GM19328 (cell line): Measurements from ENCODE around the gene INCENP.
A peak's percentile ranks its signal among the peaks of the same experiment; 100 is the strongest.
"Not testable (repeated sequence)": the region's sequence is repeated elsewhere in the genome, so short reads cannot be mapped to it uniquely, and the experiment has no call there.

ENCODE experiments used
- ATAC-seq: cut with Tn5 transposase; IDR thresholded peaks from one replicate; pipeline ENCODE4 v1.9.1; 2021; ENCODE audit warnings: mild to moderate bottlenecking, moderate library complexity; ENCODE audit not compliant: unreplicated experiment

Gene INCENP

DNA sequence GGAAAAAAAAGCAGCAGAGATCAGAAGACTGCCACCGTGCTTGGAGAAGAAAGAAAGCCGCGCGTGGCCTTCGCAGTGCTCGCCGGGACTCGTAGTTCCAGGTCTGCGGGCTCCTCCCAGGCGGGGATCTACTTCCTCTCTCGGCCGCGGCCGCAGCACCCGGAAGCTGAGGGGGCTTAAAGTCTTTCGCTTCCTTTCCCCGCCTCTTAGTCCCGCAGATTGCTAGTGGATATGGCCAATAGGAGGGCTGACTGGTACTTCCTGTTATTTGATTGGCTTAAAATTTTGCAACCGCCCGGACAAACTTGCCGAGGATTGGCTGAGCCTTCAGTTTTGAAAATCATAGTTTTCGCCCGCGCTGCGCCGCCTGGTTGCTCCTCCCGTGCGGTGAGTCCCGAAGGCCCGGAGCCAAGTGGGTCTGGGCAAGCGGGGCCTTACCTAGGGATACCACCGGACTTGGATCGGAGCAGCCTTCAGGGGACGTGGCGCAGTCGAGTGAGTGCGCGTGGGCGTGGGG is at the start of gene INCENP:
INCENP (plus strand) TSS at position 343 of the 517 bp plus-strand sequence. CDS start 4,151 bp downstream, outside the sequence.
- ATAC-seq: peak; percentile 92

DNA sequence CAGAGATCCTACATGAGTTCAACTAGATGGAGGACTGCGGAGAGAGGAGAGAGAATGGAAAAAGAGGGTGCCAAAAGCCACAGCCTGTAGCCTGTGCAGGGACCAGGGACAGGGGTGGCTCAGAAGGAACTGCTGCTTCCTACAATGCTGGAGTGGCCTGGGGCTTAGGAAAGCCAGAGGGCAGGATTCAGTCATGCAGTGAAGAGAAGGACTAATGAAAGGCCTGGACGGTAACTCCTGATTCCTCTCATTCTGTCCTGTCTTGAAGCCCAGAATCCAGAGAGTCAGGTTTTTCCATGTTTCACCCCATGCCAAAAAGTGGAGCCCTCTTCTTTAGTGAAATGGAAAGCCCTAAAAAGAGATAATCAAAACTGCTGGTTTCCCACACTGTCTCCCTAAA is 48.4 kb upstream of the INCENP start:
- ATAC-seq: no peak

DNA sequence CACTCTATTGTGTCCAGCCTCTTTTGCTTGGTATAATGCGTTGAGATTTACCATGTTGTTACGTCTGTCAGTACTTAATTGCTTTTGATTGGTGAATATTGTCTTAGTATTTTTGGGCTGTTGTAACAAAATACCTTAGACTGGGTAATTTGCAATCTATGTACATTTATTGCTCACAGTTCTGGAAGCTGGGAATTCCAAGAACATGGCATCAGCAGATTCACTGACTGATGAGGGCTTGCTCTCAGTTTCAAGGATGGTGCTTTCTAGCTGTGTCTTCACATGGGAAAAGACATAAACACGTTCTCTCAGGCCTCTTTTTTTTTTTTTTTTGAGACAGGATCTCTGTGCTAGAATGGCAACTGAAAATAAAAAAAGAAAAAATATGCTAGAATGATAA is 46.7 kb upstream of the INCENP start:
- no peak for ATAC-seq

DNA sequence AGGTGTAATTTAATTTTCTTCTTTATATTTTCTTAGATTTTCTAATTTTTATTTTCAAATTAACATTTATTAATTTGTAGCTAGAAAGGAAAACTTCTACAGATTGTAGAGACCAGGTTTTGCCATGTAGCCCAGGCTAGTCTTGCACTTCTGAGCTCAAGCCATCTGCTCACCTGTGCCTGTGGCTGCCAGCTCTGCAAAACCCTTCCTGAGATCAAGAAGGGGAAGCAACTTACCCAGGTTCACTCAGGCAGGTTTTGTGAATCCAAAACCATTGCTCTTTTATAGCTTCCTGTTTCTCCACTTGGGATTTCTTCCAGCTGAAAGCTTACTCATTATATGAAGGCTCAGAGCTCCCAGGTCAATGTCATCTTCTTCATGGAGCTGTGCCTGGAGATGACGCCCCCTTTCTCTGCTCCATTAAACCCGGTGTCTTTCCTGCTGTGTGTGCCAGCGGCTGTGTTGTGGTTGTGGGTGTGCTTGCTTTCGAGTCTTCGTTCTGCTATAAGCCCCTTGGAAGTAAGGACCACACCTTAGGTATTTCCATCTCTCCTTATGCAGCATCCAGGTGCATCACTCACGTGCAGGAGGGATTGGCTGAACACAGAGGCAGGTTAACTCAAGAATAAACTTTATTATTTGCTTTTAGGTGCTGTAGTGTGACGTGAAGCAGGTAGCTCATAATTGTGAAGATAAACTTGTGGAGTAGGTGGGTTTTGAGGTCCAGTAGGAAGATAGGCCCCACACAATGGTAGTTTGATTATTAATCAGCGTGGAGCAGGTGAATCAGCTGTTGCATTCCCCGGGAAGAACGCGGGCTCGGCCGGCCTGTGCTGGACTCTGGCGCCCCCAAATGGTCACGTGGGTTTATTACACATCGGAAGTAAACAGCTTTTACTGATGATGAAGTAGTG is 42.2 kb upstream of the INCENP start:
- no peak for ATAC-seq

DNA sequence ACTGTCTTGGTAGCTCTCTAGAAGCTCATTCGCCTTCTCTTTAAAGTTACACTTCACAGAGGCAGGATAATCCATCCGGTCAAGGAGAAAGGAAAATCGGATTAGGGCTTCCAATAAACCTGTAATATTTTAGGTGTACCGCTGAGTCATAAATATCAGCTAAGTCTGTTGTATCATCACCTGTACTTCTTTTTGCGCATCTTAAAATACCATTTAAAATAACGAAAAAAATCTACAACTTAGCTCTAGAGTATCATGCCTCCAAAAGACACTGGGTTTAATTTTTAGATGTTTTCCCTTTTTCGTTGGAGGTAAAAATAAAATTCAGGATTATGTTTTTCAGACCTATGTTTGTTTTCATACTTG is 41.5 kb upstream of the INCENP start:
- ATAC-seq: no peak

DNA sequence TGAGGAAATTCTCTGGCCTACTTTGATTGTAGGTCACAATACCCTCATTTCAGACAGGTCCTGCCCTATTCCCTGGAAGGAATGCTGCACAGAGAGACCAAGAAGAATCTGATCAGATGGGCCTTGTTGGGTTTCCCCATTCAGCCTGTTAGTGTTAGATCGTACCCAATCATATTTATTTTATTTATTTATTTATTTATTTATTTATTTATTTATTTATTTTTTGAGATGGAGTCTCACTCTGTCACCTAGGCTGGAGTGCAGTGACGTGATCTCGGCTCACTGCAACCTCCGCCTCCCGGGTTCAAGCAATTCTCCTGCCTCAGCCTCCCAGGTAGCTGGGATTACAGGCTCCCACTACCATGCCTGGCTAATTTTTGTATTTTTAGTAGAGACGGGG is 39.0 kb upstream of the INCENP start:
- not testable (repeated sequence) for ATAC-seq

DNA sequence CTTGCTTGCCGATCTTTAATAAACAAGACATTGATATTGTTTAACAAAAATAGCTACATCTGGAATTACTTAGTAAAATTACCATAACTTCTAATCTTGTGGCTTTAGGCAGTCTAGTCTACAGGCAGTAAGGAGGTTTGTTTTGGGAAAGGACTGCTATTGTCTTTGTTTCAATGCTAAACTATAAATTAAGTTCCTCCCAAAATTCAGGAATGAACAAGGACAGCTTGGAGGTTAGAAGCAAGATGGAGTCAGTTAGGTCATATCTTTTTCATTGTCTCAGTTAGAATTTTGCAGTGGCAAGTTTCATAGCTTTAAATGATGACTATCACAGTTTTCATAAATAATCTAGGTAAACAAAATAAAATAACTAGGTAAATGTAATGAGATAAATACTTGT is 36.1 kb upstream of the INCENP start:
- ATAC-seq: no peak

DNA sequence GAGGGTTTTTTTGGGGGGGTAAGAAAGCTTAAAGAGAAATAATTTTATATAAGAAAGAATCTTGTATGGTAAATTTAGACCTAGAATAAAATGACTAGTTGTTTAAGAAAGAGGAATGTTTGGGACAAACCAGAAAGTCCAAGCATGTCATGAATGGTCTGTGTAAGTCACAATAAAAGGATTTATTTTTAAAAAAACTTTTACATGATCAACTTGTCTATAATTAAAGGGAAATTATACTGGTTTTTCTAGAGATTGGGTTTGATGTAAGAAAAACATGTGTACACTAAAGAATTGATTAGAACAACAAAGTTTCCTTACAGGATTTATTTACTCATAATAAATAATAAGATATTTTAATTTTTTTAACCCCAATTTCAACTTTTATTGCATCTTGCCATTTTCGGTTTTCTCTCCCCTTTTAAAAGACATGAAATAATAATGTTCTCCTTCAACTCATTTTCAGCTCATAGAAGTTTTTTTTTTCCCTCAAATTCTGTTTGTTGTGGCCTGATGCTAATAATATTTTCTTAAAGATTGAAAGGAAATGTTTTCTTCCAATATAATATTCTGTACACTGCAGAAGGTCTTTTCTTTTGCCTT is 35.4 kb upstream of the INCENP start:
- no peak for ATAC-seq

DNA sequence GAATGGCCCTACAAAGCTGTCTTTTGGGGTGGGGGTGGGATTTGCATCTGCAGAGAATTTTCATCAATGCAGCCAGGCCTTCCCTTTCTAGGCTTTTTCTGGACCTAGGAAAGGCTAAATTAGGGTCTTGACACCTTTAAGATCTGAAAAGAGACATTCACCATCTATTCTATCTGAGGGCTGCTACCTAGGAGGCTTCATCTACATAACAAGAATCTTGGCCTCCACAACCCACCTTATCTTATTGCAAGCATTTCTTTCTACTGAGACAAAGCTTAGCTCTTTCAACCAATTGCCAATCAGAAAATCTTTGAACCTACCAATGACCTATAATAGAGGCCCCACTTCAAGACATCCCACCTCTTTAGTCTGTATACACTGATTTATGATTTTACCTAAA is 20.7 kb upstream of the INCENP start:
- ATAC-seq: no peak

DNA sequence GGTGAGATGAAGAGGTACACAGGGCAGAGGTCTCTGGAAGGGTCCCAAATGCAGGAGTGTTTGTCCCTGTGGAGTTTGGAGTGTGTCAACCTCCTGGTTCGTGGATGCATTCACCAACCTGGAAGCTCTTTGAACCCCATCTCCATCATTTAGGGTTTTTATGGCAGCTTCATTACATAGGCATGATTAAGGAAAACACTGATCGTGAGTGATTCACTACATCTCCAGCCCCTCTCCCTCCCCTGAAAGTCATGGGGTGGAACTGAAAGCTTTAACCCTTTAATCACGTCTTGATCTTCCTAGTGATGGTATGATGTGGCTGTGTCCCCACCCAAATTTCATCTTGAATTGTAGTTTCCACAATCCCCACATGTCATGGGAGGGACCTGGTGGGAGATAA is 19.8 kb upstream of the INCENP start:
- ATAC-seq: no peak

DNA sequence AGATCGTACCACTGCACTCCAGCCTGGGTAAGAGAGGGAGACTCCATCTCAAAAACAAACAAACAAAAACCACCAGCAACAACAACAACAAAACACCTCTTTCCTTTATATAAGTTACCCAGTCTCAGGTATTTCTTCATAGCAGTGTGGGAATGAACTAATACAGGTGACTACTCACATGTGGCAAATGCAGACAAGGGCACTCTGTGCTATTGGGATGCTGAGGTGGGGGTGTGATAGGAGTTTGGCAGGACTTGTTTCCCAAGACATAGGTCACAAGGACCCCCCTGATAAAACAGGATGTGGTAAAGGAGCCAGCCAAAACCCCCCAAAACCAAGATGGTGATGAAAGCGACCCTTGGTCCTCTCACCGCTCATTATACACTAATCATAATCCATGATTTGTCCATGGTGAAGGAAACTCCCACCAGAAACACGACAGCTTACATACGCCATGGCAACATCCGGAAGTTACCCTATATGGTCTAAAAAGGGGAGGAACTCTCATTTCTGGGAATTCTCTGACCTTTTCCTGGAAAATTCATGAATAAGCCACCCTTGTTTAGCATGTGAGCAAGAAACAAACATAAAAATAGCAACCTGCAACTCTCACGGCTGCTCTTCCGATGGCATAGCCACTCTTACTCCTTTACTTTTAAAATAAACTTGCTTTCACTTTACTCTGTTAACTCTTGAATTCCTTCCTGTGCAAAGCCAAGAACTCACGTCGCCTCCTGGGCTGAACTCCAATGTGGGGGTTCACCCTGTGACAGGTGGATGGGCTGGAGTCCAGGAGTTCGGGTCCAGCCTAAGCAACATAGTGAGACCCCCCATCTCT is 18.8 kb upstream of the INCENP start:
- ATAC-seq: no peak

DNA sequence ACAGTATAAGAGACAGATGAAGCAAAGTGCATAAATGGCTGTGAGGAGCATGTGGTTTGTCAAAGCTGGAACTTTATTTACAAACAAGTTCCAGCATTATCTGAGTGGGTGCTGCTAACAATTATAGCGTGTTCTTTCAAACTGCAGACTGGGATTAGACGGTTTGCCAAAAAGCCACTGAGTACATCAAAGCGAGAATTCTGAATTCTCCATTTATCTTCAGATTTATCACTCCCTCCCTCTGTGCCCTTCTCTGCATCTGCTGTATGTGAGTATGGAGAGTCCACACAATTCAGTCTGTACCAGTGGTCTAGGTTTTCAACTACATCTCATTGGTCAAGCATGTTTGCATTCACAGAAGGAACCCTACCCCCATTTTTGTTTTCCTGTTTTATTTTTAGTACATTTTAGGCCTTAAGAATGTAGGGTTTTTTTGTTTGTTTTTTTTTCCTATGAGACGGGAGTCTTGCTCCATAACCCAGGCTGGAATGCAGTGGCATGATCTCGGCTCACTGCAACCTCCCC is 18.1 kb upstream of the INCENP start:
- no peak for ATAC-seq

DNA sequence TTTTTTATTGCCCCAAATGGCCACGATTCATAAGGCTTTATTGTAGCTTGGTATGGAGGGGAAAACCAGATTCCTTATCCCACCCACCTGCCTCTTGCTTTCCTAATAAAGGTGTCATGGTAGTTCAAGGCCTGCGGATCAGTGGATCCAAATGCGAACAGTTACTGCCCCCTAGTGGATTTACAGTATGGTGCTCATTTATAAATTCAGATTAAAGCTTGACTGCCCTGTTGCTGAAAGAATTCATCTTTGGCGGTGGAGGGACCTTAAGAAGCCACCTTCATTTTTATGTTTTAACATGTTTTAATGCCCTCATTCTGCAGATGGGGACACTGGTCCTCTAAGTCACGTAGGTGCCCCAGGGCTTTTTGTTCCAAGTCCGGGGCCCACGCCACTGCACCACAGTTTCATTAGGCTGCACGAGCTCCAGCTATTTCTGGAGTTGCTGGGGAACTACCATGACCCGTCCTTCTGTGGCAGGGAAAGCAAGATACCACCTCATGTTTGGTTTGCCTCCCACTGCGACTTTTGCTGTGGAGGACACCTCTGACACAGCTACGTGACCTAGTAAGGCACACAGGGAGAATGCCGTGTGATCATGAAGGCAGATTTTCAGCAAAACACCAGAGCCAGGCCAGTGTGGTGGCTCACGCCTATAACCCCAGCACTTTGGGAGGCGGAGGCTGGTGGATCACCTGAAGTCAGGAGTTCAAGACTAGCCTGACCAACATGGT is 15.6 kb upstream of the INCENP start:
- no peak for ATAC-seq

DNA sequence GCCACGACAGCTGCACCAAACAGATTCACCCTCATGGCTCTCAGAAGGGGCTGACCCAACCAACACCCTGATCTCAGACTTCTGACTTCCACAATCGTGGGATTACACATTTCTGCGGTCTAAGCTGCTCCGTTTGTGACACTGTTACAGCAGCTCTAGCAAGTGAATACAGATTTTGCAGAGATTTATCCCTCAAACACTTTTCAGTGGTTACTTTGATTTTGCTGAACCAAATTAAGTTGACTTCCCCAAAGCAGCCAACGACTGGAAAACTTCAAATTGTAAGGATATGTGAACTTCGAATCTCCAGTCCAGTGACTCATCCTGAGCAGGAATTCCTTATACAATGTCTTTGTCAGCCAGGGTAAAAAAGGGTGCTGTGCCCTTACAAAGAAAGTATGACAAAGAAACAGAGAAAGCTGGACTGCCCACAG is 14.8 kb upstream of the INCENP start:
- ATAC-seq: no peak

DNA sequence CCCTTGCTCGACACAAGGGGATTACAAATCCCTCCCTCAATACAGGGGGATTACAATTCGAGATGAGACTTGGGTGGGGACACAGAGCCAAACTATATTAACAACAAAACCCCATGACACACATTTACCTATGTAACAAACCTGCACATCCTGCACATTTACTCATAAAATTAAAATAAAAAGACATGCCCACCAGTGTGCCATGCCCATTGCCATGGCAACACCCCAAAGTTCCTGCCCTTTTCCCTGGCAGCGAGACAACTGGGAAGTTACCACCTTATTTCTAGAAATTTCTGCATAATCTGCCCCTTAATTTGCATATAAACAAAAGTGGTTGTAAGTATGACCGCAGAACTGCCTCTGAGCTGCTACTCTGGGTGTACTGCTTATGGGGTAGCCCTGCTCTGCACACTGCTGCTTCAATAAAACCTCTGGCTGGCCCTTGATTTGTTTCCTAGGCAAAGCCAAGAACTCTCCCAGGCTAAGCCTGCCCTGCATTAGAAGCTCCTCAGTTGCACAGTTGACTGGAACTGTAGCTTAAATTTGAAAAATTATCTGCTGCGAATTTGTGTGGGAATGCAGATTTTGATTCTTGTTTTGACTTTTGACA is 8.6 kb upstream of the INCENP start:
- ATAC-seq: no peak

DNA sequence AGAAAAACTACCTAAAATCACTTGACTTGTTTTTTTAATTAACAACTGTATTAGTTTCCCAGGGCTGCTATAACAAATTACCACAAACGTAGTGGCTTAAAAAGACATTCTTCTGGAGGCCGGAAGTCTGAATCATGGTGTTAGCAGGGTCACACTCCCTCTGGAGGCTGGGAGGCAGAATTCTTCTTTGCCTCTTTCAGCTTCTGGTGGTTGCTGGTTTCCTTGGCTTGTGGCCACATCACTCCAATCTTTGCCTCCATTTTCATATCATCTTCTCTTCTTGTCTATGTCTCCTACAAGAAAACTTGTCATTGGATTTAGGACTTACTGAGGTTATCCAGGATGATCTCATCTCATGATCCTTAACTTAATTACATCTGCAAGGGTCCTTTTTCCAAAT is 7.4 kb upstream of the INCENP start:
- no peak for ATAC-seq

DNA sequence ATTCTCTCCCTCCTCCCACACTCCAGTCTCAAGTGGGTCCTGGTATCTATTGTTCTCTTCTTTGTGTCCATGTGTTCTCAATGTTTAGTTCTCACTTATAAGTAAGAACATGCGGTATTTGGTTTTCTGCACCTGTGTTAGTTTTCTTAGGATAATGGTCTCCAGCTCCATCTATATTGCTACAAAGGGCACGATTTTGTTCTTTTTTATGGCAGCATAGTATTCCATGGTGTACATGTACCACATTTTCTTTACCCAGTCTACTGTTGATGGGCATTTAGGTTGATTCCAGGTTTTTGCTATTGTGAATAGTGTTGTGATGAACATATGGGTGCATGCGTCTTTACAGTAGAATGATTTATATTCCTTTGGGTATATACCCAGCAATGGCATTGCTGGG is 4.2 kb upstream of the INCENP start:
- no peak for ATAC-seq

DNA sequence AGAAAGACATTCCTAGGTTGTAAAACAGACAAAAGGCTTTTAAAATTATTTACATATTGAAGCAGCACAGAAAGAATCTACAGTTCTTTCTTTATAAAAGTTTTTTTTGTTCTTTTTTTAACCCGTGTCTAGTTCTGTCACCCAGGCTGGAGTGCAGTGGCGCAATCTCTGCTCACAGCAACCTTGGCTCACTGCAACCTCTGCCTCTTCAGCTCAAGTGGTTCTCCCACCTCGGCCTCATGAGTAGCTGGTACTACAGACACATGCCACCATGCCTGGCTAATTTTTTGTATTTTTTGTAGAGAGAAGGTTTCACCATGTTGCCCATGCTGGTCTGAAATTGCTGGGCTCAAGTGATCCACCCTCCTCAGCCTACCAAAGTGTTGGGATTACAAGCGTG is 3.8 kb upstream of the INCENP start:
- no peak for ATAC-seq

DNA sequence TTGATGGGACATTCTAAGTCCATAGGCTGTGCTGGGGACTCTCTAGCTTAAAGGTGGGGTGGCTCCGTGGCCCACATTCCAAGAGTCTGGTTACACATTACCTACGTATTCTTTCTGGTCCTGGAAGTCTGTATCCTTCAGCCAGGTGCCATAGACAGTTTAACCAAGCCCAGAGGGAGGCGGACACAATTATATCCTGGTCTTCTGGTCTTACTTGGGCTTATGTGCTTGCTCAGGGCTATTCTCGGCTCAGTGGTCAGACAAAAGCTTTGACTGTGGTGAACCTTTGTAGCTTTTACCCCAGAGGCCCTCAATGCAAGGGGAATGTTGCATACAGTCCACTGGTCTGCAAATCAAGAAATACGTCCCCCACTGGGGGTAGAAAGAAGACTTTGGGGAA is 3.4 kb upstream of the INCENP start:
- no peak for ATAC-seq

DNA sequence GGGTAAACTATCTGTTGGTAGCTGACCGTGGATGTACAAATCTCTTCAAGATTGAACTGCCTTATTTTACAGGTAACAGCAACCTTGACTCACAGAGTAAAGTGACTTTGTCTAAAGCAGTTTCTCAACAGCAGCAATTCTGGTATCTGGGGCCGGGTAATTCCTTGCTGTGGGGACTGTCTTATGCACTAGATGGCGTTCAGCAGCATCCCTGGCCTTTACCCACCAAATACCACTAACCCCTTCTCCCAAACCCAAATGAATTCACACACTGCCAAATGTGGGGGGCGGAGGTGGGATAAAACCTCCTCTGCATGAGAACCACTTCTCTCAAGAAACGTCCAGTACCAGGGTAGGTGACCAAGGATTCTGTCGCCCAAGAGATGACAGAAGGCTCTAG is 1.7 kb upstream of the INCENP start:
- ATAC-seq: no peak
